Stimulated activated naive CD8-positive, alpha-beta T cell treated with anti-CD3 and anti-CD28 coated beads, Interleukin-15, amount 100 ng/mL, for 72 hours (primary cell): ENCODE data around the gene STK32A.

Experiments
- ATAC-seq: fragments of 150-1000 bp; cut with Tn5 transposase; 2 replicates; pipeline ENCODE4 v1.10.0; 2021; ENCODE audit warnings: mild to moderate bottlenecking, moderate library complexity
- DNase-seq, 2 donors: peaks; one replicate each; pipeline ENCODE4 v3.0.0; 2021 to 2022
- H3K27ac Mint-ChIP-seq, 2 donors: one replicate each; pipeline ENCODE4 v1.8.0; 2022; ENCODE audit warnings: mild to moderate bottlenecking in 2 of 2, mixed read lengths in 2 of 2, moderate library complexity in 2 of 2
- H3K27me3 Mint-ChIP-seq: one replicate; pipeline ENCODE4 v1.8.0; 2022; ENCODE audit warnings: mixed read lengths
- H3K4me1 Mint-ChIP-seq: one replicate; pipeline ENCODE4 v1.8.0; 2022; ENCODE audit warnings: mild to moderate bottlenecking, mixed read lengths
- H3K4me3 Mint-ChIP-seq, 2 donors: one replicate each; pipeline ENCODE4 v1.8.0; 2022; ENCODE audit warnings: mild to moderate bottlenecking in 2 of 2, mixed read lengths in 2 of 2, moderate library complexity in 1 of 2
- H3K9me3 Mint-ChIP-seq, 2 donors: one replicate each; pipeline ENCODE4 v1.8.0; 2022; ENCODE audit warnings: mixed read lengths in 2 of 2

STK32A gene

DNA sequence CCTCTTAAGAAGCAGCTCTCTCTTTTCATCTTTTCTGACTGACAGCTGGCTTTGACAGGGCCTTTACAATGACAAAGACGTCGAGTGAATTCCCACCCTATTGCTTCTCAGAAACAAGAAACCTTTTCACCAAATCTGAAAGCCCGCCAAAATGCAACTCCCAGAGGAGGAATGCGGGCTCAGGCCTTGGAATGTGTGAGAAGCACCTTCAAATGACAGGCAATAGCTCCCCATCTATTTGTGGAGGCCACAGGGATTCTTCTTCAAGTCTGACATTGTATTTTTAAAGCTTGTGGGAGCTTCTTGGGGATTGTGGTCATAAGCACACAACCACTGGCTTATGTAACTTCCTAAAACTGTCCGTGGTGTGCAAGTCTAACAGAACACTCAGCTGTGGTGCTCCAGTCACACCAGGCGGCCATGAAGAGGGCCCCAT is 202.4 kb downstream of the STK32A start:
- H3K27ac Mint-ChIP-seq: no peak overlapping the region
- no peak for DNase-seq
- no peak for ATAC-seq
- H3K4me3 Mint-ChIP-seq: no peak overlapping the region
- H3K9me3 Mint-ChIP-seq: peaks cover 0 to 5% of the 10 kb centered on the region in 2 donors
- H3K27me3 Mint-ChIP-seq: peaks cover 28% of the 10 kb centered on the region
- H3K4me1 Mint-ChIP-seq: no peaks in the 10 kb centered on the region
